CD14-positive monocyte (primary cell): ENCODE data around the gene TRPM6. TPM values are rescaled to one million over a fixed set of nuclear protein-coding genes. Genes with fewer than 3 reads are reported as not detected.

Source experiments
- DNase-seq, 3 donors: peaks; one replicate each; pipeline ENCODE4 v3.0.0-alpha.2; 2011 to 2022
- H2AFZ ChIP-seq: 2 replicates; pipeline ENCODE4 v1.6.0; 2012; ENCODE audit warnings: mild to moderate bottlenecking, low read depth, low read length, inconsistent platforms; ENCODE audit not compliant: insufficient read depth, poor library complexity, severe bottlenecking
- H3K27ac ChIP-seq, 2 donors: 1 replicate in 1 of 2; 2 replicates in 1 of 2; pipeline ENCODE4 v1.5.1; 2012 to 2013; ENCODE audit warnings: low read length in 2 of 2, control low read depth in 1 of 2, inconsistent platforms in 1 of 2, low read depth in 1 of 2, mild to moderate bottlenecking in 1 of 2
- H3K27me3 ChIP-seq, 2 donors: one replicate each; pipeline versions ENCODE4 v1.6.0 to v1.6.1; 2011 to 2013; ENCODE audit warnings: low read length in 2 of 2; ENCODE audit not compliant: control insufficient read depth in 2 of 2, insufficient read depth in 2 of 2
- H3K36me3 ChIP-seq, 2 donors: replicated peaks in 1 of 2; 1 replicate in 1 of 2; 2 replicates in 1 of 2; pipeline versions ENCODE4 v1.5.1 to v1.6.1; 2012 to 2013; ENCODE audit warnings: low read length in 2 of 2, control low read depth in 1 of 2, inconsistent platforms in 1 of 2, mild to moderate bottlenecking in 1 of 2; ENCODE audit not compliant: insufficient read depth in 2 of 2, control insufficient read depth in 1 of 2
- H3K4me1 ChIP-seq, 2 donors: 1 replicate in 1 of 2; 2 replicates in 1 of 2; pipeline versions ENCODE4 v1.5.1 to v1.6.1; 2012 to 2013; ENCODE audit warnings: low read length in 2 of 2, control low read depth in 1 of 2, inconsistent platforms in 1 of 2, mild to moderate bottlenecking in 1 of 2, moderate library complexity in 1 of 2; ENCODE audit not compliant: insufficient read depth in 2 of 2, control insufficient read depth in 1 of 2
- H3K4me2 ChIP-seq: replicated peaks from 2 replicates; pipeline ENCODE3; 2012; ENCODE audit warnings: low read length, moderate library complexity, mild to moderate bottlenecking; ENCODE audit not compliant: poor library complexity, severe bottlenecking; ENCODE audit errors: extremely low read depth
- H3K4me3 ChIP-seq, 3 experiments: fragments of 200-600 bp in 1 of 3; sonication (generic) in 1 of 3; replicated peaks in 1 of 3; 1 replicate in 2 of 3; 2 replicates in 1 of 3; pipeline ENCODE4 v1.5.1; 2011 to 2013; ENCODE audit warnings: low read length in 3 of 3, mild to moderate bottlenecking in 3 of 3, control low read depth in 2 of 3, low read depth in 2 of 3, inconsistent platforms in 1 of 3, moderate library complexity in 1 of 3
- H3K79me2 ChIP-seq: 2 replicates; pipeline ENCODE4 v1.6.0; 2012; ENCODE audit warnings: mild to moderate bottlenecking, control low read depth, inconsistent platforms, low read length, moderate library complexity; ENCODE audit not compliant: insufficient read depth
- H3K9ac ChIP-seq: 2 replicates; pipeline ENCODE4 v1.6.0; 2017; ENCODE audit warnings: low read length, mild to moderate bottlenecking; ENCODE audit not compliant: insufficient read depth, poor library complexity, severe bottlenecking
- H3K9me3 ChIP-seq, 2 donors: replicated peaks in 1 of 2; 1 replicate in 1 of 2; 2 replicates in 1 of 2; pipeline versions ENCODE4 v1.5.1 to v1.6.1; 2012 to 2013; ENCODE audit warnings: low read length in 2 of 2, control low read depth in 1 of 2; ENCODE audit not compliant: control insufficient read depth in 1 of 2, insufficient read depth in 1 of 2
- H4K20me1 ChIP-seq: 2 replicates; pipeline ENCODE4 v1.6.0; 2012; ENCODE audit warnings: mild to moderate bottlenecking, low read length, control low read depth, moderate library complexity; ENCODE audit not compliant: insufficient read depth
- H3K27ac Mint-ChIP-seq, 7 donors: one replicate each; pipeline ENCODE4 v1.8.0; 2020; ENCODE audit warnings: mild to moderate bottlenecking in 7 of 7, mixed read lengths in 7 of 7, moderate library complexity in 6 of 7, inconsistent platforms in 2 of 7
- H3K27me3 Mint-ChIP-seq, 3 donors: one replicate each; pipeline ENCODE4 v1.8.0; 2021 to 2022; ENCODE audit warnings: low read depth in 3 of 3, mild to moderate bottlenecking in 3 of 3, mixed read lengths in 3 of 3, moderate library complexity in 3 of 3, inconsistent platforms in 1 of 3
- H3K36me3 Mint-ChIP-seq, 2 donors: one replicate each; pipeline ENCODE4 v1.8.0; 2020; ENCODE audit warnings: mixed read lengths in 2 of 2, inconsistent platforms in 1 of 2, mild to moderate bottlenecking in 1 of 2
- H3K4me1 Mint-ChIP-seq: one replicate; pipeline ENCODE4 v1.8.0; 2020; ENCODE audit warnings: mild to moderate bottlenecking, mixed read lengths
- H3K4me3 Mint-ChIP-seq, 2 donors: one replicate each; pipeline ENCODE4 v1.8.0; 2020; ENCODE audit warnings: mild to moderate bottlenecking in 2 of 2, mixed read lengths in 2 of 2, moderate library complexity in 1 of 2
- H3K9me3 Mint-ChIP-seq, 7 donors: one replicate each; pipeline ENCODE4 v1.8.0; 2020 to 2022; ENCODE audit warnings: mixed read lengths in 7 of 7, mild to moderate bottlenecking in 6 of 7, moderate library complexity in 6 of 7, inconsistent platforms in 2 of 7
- CTCF ChIP-seq: fragments of 200-600 bp; IDR thresholded peaks from one replicate; pipeline ENCODE4 v1.8.0; 2022; ENCODE audit warnings: antibody characterized with exemption, mild to moderate bottlenecking
- WGBS: methylation state at CpG from one replicate; pipeline ENCODE4 v1.1.5; 2013; ENCODE audit warnings: missing lambda C conversion rate; ENCODE audit not compliant: insufficient coverage; 5-methylcytosine and 5-hydroxymethylcytosine counted together
- intact Hi-C, 2 donors: fragments of 100-400 bp; cut with micrococcal nuclease; formaldehyde crosslinking; loops; one replicate each; pipeline versions ENCODE4 v1.15.0 to v1.15.1; 2023
- polyA plus RNA-seq, 3 donors: library from polyadenylated mRNA; depleted of rRNA in 1 of 3; unstranded in 2 of 3; stranded (reverse) in 1 of 3; fragments of 300-500 nt in 2 of 3; fragments of >200 nt in 1 of 3; fragmentation: Illumina TruSeq in 2 of 3; gene quantifications; 1 replicate in 2 of 3; 2 replicates in 1 of 3; pipeline ENCODE4 v1.2.3, GENCODE V29; 2012 to 2021

TRPM6 gene
- polyA plus RNA-seq, 3 donors: not detected

DNA sequence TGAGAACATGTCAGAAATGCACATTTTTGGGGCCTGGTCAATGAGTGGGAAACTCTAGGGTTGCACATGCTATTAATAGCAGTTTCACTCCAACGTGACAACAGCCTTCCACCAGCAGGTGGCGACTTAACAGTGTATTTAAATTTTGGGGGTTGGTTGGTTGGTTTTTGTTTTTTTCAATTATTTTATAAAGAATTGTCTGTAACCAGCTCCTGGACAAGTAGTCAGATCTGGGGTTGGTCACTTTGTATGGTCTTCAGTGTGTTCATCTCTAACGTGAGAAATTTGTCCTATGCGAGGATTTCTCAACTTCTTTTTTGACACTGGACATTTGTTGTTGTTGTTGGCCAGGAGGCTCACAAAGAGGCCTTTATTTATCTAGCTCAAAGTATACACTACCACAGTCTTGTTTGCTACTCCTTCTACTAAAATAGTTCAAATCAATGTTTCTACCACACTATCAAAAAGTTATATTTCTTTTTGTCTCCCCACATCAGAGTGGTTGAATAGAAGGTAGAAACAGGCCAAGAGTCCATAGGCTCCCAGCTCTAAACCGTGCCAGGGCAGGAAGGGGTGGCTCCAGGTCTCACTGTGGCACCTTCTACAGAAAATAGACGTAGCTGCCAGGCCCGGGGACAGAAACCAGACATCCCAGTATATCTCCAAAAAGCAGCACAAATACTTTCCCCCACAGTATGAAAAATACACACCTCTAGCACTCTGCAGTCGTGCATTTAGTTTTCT, 110.4 kb downstream of the TRPM6 start:
- no peak overlapping the region for H3K27ac ChIP-seq
- H2AFZ ChIP-seq: no peak overlapping the region
- H3K4me3 ChIP-seq: no peak overlapping the region
- no peak overlapping the region for H3K27ac Mint-ChIP-seq
- H3K9me3 Mint-ChIP-seq: no peaks in the 10 kb centered on the region
- TF ChIP-seq CTCF: peak; percentile 81
- H3K9me3 ChIP-seq: no peaks in the 10 kb centered on the region
- peaks cover 4% of the 10 kb centered on the region for H3K4me1 Mint-ChIP-seq
- no peaks in the 10 kb centered on the region for H3K27me3 ChIP-seq
- H4K20me1 ChIP-seq: no peaks in the 10 kb centered on the region
- DNase-seq: peak; percentile 28 to 51 (median 50)
- H3K9ac ChIP-seq: no peak overlapping the region
- H3K4me3 Mint-ChIP-seq: no peak overlapping the region
- no peaks in the 10 kb centered on the region for H3K79me2 ChIP-seq
- 61% methylated on average over 4 of the region's 8 CpGs for WGBS
- H3K27me3 Mint-ChIP-seq: peaks cover 0 to 3% (median 3%) of the 10 kb centered on the region in 3 donors
- intact Hi-C loops: loop anchor here in 1 of 2 donors (5.0 kb wide), 1 partner anchor 300 kb away; no protein-coding TSS in a partner anchor
- no peaks in the 10 kb centered on the region for H3K36me3 Mint-ChIP-seq
- no peak overlapping the region for H3K4me2 ChIP-seq
- H3K4me1 ChIP-seq: no peaks in the 10 kb centered on the region
- no peaks in the 10 kb centered on the region for H3K36me3 ChIP-seq

DNA sequence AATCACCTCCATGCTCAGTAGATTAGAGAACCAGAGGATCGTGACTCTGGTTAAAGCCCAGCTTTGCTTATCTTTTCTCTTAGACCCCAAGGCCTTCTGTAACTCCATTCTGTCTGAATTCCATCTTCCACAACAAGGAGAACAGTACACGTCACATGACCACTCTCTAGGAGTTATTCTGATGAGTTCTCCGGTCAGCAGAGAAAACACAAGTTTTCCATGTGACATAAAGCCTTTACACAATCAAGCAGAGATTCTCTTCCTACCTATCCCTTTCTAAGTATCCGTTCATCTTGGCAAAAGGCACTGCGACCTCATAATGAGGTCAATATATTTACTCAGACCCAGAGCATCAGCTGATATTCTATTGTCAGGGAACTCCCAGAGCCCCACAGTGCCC, 112.3 kb downstream of the TRPM6 start:
- peaks cover 1 to 7% (median 1%) of the 10 kb centered on the region in 3 donors for H3K27me3 Mint-ChIP-seq
- H4K20me1 ChIP-seq: no peaks in the 10 kb centered on the region
- peaks cover 0 to 1% (median 0%) of the 10 kb centered on the region in 7 donors for H3K9me3 Mint-ChIP-seq
- no peaks in the 10 kb centered on the region for H3K27me3 ChIP-seq
- WGBS: 94% methylated on average over 4 of the region's 5 CpGs
- no peak for TF ChIP-seq CTCF
- intact Hi-C loops: loop anchor here (2.0 to 5.0 kb wide), 2 partner anchors 227 to 302 kb away; no protein-coding TSS in a partner anchor
- no peaks in the 10 kb centered on the region for H3K79me2 ChIP-seq
- no peak overlapping the region for H3K27ac ChIP-seq
- no peaks in the 10 kb centered on the region for H3K36me3 ChIP-seq
- no peak for DNase-seq
- H2AFZ ChIP-seq: peak overlapping the region; percentile 8
- H3K4me1 Mint-ChIP-seq: peaks cover 4% of the 10 kb centered on the region
- H3K9me3 ChIP-seq: no peaks in the 10 kb centered on the region
- H3K36me3 Mint-ChIP-seq: no peaks in the 10 kb centered on the region
- H3K4me2 ChIP-seq: no peak overlapping the region
- no peaks in the 10 kb centered on the region for H3K4me1 ChIP-seq
- no peak overlapping the region for H3K27ac Mint-ChIP-seq
- no peak overlapping the region for H3K9ac ChIP-seq
- no peak overlapping the region for H3K4me3 Mint-ChIP-seq
- no peak overlapping the region for H3K4me3 ChIP-seq
